22Rv1 (cell line): Measurements from ENCODE around the gene SEC63.
"Not testable (repeated sequence)": the region's sequence is repeated elsewhere in the genome, so short reads cannot be mapped to it uniquely, and the experiment has no call there.

ENCODE experiments used
- H3K27ac ChIP-seq: fragments of 450-650 bp; 2 replicates; pipeline ENCODE4 v1.5.1; 2017
- ZFX ChIP-seq: fragments of 450-650 bp; IDR thresholded peaks from 2 replicates; pipeline ENCODE4 v1.6.1; 2017; ENCODE audit warnings: antibody characterized with exemption, borderline replicate concordance
- TF ChIP-seq, protein P1 (sequence below): fragments of 450-650 bp; IDR thresholded peaks from 2 replicates; pipeline ENCODE4 v1.5.1; 2017; ENCODE audit warnings: mild to moderate bottlenecking

SEC63 gene

DNA sequence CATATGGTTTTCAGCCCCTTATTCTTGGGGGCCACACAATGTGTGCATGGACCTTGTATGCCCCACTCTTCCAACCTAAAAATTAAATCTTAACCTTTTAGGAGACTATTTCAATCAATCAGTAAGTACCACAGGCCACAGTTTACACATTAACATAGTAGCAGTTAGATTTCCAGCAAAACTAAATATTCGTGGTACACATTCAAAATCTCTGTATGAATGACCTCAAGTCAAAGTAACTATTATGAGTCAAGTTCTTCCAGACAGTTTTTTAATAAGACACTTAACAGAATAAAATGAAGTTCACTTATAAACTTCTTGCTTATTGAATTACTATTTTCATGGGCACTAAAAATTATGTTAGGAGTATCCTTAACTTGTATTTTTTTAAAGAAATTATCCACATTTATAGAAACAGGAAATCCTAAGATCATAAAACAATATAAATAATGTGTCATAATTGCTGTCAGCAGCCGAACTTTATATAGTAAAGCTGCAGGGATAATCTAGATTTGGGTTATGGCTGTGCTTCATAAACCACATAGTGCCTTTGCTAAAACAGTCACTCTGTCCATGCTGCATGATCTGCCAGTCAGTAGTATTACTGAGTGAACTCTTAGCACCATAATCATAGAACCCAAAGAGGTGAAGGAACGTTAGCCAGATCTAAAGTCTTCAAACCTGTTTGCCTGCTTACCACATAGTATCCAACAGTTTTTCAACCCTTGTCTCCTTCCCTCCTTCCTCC lies 21.7 kb downstream of the SEC63 start:
- H3K27ac ChIP-seq: no peak overlapping the region
- TF ChIP-seq ZFX: no peak
- TF ChIP-seq, protein P1, sequence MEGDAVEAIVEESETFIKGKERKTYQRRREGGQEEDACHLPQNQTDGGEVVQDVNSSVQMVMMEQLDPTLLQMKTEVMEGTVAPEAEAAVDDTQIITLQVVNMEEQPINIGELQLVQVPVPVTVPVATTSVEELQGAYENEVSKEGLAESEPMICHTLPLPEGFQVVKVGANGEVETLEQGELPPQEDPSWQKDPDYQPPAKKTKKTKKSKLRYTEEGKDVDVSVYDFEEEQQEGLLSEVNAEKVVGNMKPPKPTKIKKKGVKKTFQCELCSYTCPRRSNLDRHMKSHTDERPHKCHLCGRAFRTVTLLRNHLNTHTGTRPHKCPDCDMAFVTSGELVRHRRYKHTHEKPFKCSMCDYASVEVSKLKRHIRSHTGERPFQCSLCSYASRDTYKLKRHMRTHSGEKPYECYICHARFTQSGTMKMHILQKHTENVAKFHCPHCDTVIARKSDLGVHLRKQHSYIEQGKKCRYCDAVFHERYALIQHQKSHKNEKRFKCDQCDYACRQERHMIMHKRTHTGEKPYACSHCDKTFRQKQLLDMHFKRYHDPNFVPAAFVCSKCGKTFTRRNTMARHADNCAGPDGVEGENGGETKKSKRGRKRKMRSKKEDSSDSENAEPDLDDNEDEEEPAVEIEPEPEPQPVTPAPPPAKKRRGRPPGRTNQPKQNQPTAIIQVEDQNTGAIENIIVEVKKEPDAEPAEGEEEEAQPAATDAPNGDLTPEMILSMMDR: no peak

DNA sequence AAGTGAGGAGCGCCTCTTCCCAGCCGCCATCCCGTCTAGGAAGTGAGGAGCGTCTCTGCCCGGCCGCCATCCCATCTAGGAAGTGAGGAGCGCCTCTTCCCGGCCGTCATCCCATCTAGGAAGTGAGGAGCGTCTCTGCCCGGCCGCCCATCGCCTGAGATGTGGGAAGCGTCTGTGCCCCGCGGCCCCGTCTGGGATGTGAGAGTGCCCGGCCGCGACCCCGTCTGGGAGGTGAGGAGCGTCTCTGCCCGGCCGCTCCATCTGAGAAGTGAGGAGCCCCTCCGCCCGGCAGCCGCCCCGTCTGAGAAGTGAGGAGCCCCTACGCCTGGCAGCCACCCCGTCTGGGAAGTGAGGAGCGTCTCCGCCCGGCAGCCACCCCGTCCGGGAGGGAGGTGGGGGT lies 23.8 kb downstream of the SEC63 start:
- not testable (repeated sequence) for H3K27ac ChIP-seq

DNA sequence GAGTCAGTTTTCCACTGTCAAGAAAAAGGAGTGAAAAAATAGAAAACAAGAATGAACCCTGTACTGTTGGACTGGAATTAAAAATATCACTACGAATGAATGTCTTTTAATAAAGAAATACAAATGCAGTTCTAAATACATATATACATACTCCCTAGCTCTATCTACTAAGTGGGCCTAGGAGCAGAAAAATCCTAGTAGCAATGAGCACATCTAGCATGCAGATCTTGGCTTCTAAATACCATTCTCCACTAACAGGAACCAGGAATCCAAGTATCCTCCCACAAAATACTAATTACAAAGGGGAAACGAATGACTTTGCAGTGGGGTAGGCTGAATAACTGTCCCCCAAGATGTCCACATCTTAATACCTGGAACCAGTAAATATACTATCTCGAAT lies 25.4 kb downstream of the SEC63 start:
- TF ChIP-seq, protein P1: no peak
- no peak for TF ChIP-seq ZFX
- H3K27ac ChIP-seq: no peak overlapping the region

DNA sequence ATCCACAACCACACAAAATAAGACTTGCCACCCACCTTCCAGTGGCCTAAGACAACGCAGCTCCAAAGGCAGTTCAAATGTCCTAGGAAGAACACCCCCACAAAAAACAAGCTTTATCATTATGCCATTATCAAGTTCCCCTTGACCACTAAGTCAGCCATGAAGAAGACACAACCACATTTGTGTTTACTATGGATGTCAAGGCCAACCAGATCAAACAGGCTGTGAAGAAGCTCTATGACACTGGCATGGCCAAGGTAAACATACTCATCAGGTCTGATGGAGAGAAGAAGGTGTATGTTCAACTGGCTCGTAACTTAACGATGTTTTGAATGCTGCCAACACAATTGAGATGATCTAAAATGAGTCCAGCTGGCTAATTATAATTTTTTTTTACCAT lies 26.1 kb downstream of the SEC63 start:
- no peak for TF ChIP-seq ZFX
- TF ChIP-seq, protein P1: no peak
- no peak overlapping the region for H3K27ac ChIP-seq

DNA sequence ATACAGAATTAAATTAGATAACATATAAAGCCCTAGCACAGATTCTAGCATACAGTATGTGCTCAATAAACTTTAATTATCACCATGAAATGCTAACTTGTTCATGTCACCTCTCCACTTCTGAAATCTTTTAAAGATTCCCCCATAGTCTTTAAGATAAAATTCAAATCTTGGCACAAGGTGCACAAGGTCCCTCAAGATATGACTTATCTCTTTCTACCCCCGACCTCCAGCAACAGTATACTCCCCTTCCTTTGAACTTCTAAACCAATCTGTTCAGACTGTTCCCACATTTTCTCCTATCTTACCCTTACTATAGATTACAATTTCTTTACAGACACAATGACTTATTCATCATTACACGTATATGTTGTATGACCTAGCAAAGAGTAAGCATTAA lies 29.0 kb downstream of the SEC63 start:
- TF ChIP-seq, protein P1: no peak
- no peak for TF ChIP-seq ZFX
- no peak overlapping the region for H3K27ac ChIP-seq

DNA sequence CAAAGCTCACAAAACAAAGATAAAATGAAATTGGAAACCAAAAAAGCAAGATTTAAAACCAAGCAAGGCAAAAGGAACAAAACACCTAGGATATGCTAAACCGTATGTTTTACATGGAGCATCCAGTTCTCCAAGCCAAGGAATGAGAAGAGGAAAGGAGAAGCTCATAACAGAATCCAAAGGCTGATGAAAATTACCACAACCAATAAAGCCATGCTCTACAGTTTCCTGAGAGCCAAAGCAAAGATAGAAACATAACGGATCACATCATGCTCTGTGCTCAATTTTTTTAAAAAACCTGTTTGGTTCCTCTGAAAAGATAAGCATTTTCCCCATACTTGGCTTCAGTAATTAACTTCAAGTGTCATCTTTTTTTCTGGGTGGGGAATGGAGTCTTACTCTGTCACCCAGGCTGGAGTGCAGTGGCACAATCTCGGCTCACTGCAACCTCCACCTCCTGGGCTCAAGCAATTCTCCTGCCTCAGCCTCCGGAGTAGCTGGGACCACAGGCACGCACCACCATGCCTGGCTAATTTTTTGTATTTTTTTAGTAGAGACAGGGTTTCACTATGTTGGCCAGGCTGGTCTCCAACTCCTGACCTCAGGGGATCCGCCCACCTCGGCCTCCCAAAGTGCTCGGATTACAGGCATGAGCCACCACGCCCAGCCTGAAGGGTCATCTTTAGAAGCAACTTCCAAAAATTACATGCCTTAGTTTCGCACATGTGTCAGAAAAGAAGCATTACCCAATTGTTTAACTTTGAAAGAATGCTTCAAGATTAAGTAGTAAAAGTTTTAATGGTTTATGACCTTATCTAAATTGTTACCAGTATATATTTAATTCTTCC lies 31.1 kb downstream of the SEC63 start:
- not testable (repeated sequence) for H3K27ac ChIP-seq

DNA sequence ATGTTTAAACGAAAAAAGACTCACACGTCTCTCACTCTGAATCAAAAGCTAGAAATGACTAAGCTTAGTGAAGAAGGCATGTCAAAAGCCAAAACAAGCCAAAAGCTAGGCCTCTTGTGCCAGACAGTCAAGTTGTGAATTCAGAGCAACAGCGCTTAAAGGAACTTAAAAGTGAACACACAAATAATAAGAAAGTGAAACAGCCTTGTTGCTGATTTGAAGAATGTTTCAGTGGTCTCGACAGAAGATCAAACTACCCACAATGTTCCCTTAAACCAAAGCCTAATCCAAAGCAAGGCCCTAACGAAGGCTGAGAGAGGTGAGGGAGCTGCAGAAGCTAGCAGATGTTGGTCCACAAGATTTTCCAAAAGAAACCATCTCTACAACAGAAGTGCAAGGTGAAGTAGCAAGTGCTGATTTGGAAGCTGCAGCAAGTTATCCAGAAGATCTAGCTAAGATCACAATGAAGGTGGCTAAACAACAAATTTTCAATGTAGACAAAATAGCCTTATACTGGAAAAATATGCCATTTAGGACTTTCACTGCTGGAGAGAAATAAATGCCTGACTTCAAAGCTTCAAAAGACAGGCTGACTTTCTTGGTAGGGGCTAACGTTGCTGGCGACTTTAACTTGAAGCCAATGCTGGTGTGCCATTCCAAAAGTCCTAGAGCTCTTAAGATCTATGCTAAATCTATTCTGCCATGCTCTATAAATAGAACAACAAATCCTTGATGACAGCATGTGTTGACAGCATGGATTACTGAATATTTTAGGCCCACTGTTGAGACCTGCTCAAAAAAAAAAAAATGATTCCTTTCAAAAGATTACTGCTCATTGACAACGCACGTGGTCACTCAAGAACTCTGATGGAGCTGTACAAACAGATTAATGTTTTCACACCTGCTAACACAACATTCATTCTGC lies 40.3 kb downstream of the SEC63 start:
- TF ChIP-seq, protein P1: no peak
- H3K27ac ChIP-seq: no peak overlapping the region

DNA sequence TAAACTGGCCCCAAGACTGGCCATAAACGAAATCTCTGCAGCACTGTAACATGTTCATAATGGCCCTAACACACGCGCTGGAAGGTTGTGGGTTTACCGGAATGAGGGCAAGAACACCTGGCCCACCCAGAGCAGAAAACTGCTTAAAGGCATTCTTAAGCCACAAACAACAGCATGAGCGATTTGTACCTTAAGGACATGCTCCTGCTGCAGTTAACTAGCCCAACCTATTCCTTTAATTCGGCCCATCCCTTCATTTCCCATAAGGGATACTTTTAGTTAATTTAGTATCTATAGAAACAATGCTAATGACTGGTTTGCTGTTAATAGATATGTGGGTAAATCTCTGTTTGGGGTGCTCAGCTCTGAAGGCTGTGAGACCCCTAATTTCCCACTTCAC lies 41.0 kb downstream of the SEC63 start:
- not testable (repeated sequence) for H3K27ac ChIP-seq
